ENCODE measurements around the gene ZNF619.

The ZNF619 gene

GRCh38 chr3:40465456-40465855 is 11.5 kb upstream of the ZNF619 start:
- DNase-seq = no peak

GRCh38 chr3:40468018-40468417 is 8.9 kb upstream of the ZNF619 start:
- DNase-seq = no peak

- no peak for DNase-seq
Measured at GRCh38 chr3:40470701-40471100, 6.2 kb upstream of the ZNF619 start.

GRCh38 chr3:40477666-40478065 is 744 bp downstream of the ZNF619 start:
- DNase-seq = no peak

DNA sequence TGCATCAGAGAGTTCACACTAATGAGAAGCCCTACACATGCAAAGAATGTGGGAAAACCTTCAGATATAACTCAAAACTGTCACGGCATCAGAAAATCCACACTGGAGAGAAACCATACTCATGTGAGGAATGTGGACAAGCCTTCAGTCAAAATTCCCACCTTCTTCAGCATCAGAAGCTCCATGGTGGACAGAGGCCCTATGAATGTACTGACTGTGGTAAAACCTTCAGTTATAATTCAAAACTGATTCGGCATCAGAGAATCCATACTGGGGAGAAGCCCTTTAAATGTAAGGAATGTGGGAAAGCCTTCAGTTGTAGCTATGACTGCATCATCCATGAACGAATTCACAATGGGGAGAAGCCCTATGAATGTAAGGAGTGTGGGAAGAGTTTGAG is 10.2 kb downstream of the ZNF619 start:
- DNase-seq = no peak

- DNase-seq = no peak
Measured at GRCh38 chr3:40490916-40491315, 14.0 kb downstream of the ZNF619 start.

- DNase-seq = no peak
Measured at GRCh38 chr3:40494698-40495097, 17.8 kb downstream of the ZNF619 start.

DNA sequence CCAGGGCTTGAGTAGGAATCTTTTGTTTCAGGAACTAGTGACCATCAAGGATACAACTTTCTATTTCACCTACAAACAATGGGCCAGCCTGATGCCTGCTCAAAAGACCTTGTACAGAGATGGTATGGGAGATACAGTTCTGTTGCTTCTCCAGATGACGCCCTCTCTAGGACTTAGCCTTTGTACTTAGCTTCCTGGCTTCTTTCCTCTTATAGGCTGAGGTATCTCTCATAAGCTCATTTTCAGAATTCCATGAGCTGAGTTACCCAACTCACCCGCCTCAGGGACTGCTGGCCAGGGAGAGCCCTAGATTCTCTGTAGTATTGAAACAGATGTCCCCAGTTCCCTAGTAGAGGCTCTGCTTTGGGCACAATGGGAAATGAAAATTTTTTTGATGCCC is 20.4 kb downstream of the ZNF619 start:
- no peak for DNase-seq

DNA sequence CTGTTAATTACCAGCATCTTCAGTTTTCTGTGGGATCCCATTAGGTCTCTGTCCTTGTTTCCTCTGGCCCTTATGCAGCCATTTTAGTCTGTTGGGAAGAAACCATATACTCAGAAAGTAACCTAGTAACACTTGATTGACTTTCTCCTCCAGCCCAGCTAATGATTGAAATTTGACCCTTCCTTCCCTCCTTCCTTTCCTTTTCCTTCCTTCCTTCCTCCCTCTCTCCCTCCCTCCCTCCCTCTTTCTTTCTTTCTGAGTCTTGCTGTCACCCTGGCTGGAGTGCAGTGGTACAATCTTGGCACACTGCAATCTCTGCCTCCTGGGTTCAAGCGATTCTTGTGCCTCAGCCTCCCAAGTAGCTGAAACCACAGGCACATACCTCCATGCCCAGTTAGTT is 23.0 kb downstream of the ZNF619 start:
- DNase-seq = no peak

DNA sequence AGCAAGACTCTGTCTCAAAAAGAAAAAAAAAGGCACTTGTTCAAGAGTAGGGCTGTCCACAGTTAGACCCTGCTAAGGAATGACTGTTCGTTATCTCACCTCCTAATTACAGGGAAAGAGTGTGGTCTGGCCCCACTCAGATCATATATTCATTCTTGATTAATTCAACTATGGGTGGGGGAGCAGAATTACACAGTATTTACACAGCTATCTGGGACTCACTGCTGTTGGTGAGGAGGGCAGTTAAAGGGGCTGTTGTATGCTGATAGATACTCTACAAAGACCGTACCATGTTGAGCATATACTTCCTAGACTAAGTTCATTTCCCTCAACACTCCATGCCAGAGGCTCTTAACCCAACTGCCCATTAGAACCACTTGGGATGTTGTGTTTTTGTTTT is 25.1 kb downstream of the ZNF619 start:
- no peak for DNase-seq

- no peak for DNase-seq
Measured at GRCh38 chr3:40504636-40505430, 27.9 kb downstream of the ZNF619 start.

- DNase-seq = peak; percentile 82
Measured at GRCh38 chr3:40505599-40506462, 28.9 kb downstream of the ZNF619 start, which contains the start of gene ZNF620. Gene ZNF620, plus strand, starts transcription at chr3:40506039. Its CDS starts 314 bp downstream, at chr3:40506353.

DNA sequence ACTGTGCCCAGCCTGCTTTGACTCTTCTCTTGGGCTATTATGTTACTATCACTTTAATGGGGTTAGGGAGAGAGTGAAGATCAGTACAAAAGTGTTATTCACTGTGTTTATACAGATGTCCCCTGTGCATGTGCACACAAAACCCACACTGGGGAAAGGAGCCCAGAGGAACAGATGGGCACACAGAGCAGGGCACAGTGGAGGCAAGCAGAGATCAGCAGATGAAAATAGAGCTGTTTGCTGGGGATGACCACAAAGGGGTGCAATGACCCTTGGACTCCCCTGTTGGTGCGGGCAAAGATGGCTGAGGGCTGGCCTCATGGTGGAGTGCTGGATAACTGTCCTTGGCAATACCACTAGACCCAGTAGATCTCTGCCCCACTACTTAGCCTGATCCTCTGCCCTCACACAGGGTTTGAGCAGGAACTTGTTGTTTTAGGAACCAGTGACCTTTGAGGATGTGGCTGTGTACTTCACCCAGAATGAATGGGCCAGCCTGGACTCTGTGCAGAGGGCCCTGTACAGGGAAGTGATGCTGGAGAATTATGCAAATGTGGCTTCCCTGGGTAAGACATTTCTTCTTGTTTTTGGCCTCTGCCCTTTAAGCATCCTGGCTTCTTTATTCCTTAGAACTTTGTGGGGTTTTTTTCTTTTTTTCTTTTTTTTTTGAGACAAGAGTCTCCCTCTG is 34.3 kb downstream of the ZNF619 start:
- no peak for DNase-seq

GRCh38 chr3:40516201-40516600 is 39.3 kb downstream of the ZNF619 start:
- DNase-seq = no peak

DNA sequence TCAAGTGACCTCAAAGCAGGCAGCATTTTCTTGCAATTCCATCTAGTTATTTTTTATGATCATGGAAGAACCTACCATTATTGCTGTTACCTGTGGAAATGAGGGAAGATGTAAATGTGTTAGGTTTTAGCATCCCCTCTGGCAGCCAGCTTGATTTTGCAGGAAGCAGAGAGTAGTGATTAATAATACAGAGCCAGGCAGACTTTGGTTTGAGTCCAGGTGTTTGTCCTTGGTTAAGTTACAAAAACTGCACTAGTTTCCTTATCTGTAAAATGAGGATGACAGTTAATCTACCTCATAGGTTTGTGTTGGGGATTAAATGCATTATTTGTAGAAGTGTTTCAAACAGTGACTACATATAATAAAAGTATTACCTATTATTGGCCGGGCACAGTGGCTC is 41.1 kb downstream of the ZNF619 start:
- no peak for DNase-seq

DNA sequence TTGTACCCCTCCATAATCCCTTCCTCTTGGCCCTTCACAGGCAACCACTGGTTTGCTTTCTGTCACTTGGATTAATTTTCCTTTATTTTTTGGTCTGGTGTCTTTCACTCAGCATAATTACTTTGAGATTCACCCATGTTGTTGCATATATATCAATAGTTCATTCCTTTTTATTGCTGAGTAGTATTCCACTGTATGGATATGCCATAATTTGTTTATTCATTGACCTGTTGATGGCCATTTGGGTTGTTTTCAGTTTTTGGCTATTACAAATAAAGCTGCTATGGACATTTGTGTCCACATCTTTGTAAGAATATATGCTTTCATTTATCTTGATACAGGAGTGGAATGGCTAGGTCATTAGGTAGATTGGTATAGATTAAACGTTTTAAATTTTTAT is 41.9 kb downstream of the ZNF619 start:
- no peak for DNase-seq

DNA sequence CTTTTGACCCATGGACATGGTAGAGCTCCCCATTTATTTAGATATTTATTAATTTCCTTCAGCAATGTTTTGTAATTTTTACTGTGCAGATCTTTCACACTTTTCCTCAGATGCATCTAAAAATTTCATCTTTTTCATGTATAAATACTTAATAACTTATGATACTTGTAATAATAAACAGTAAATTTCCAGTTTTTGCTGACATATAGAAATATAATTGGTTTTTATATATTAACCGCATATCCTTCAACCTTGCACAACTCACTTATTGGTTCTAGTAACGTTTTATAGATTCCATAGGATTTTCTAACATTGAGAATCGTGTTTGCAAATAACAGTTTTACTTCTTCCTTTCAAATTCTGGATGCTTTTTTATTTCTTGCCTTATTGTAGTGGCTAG is 44.3 kb downstream of the ZNF619 start:
- DNase-seq = no peak

DNA sequence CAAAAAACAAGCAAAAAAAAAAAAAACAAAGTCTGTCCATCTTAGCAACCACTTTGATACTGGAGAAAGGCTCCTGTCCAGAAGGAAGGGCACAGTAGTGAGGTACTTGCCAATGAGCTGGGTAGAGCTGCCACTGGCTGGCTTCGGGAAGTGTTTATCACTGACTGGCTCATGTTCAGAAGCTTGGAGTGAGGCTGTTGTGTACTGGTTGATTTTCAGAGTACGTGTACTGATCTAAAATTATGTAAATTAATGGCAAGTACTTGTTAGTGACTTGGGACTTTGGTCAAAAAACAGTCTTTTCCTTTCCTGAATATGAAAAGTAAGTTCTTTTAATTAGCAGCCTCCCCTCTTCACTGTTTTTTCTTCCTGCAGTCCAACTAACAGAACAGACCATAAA is 46.9 kb downstream of the ZNF619 start:
- DNase-seq = no peak

DNA sequence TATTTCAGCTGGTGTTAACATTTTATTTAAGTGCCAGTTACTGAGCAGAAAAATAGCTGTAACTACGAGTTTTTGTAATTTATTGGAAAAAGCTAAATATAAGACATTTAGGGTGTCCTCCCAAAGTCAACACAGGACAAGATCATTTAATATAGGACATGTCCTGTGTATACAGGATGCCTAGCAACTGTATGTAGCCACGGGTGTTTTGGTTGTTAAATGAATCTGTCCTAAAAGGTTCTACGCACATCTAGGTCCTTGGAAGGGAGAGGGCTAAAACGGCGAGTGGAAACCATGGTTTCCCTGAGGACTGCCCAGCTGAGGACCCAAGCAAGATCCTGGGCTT is 47.3 kb downstream of the ZNF619 start:
- DNase-seq = no peak

DNA sequence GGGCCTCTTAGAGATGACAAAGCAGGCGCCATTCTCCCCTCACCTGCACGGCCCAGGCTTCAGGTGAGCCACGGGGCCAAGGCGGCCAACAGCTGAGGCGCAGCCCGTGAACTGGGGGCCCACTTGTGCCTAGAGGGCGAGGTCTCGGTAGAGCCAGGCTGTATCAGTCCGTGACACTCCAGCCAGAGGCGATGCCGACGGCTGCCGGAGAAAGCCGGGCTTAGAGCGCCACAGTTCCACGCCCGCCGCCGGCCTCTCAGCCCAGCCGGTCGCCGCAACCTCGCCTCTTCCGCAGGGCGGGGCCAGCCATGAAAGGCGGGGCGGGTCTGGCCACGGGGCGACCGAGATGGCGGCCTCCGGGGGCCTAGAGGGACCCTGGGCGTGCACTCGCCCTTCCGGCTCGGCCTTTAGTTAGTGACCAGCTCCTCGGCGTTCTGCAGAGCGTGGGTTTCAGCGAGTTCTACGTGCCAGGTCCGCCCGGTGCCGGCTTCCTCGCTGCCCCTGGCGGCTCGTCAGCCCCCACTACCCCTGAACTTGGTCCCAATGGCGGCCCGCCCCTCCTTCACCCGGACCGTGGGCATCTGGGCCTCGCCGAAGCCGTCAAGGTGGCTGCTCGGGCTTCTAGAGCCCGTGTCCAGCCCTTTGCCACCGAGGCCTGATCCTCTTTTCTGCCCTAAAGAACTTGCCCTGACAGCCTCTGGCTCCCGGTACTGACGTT is 47.8 kb downstream of the ZNF619 start, which contains the start of gene ZNF621:
Gene ZNF621, plus strand, starts transcription at position 393 of the 718 bp plus-strand sequence. CDS start 881 bp downstream, outside the sequence.
- peak; percentile 93 for DNase-seq

- DNase-seq = no peak
Measured at GRCh38 chr3:40528426-40528825, 51.5 kb downstream of the ZNF619 start.

DNA sequence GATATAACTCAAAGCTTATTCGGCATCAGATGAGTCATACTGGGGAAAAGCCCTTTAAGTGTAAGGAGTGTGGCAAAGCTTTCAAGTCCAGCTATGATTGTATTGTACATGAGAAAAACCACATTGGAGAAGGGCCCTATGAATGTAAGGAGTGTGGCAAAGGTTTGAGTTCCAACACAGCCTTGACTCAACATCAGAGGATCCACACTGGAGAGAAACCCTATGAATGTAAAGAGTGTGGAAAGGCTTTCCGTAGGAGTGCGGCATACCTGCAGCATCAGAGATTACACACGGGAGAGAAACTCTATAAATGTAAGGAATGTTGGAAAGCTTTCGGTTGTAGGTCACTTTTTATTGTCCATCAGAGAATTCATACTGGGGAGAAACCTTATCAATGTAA is 55.3 kb downstream of the ZNF619 start:
- no peak for DNase-seq

DNA sequence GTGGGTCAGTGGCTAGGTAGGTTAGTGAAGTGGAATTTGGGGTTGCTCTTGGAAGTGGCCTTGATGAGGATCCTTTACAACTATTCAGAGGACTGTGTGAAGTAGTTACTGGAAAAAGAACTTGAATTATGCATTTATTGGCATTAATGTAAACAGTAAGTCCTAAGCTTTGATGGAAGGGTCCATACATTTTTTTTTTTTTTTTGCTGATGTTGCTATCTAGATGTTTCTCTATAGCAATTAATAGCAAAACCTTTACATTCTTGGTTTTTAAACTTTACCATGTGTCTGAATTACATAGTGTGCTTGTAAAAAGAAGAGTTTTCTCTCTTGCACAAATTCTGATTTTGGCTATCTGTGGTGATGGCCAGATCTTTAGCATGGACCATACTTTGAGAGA is 57.4 kb downstream of the ZNF619 start:
- DNase-seq = no peak

Measured in femur (tissue), 1 donor.